Endothelial cell of umbilical vein (primary cell): ENCODE data around the gene XDH. TPM values are rescaled to one million over a fixed set of nuclear protein-coding genes. Genes with fewer than 3 reads are reported as not detected.

Source experiments
- BruUV-seq: library from RNA; stranded (reverse); fragments of 400-500 nt; replicated peaks from 2 replicates; lab custom pipeline; 2021; lab: Mats Ljungman, UMichigan
- CTCF ChIA-PET: fragments of 300-600, 350-600 bp; sonication (Branson Sonifier 250); formaldehyde crosslinking; loops from one replicate; lab custom pipeline; 2021; ENCODE audit warnings: antibody characterized with exemption, inconsistent platforms; lab: Charles Lee
- POLR2A ChIA-PET: fragments of 300-600, 350-600 bp; sonication (Branson Sonifier 250); formaldehyde crosslinking; loops from one replicate; lab custom pipeline; 2021; ENCODE audit warnings: antibody characterized with exemption, inconsistent platforms; lab: Charles Lee
- DNase-seq: peaks from one replicate; pipeline ENCODE4 v3.0.0-alpha.2; 2011; ENCODE audit warnings: low read depth, low spot score
- FAIRE-seq: peaks from 2 replicates; lab custom pipeline; 2011; peaks lifted over from hg19 to GRCh38; lab: Jason Lieb, UNC
- H2AFZ ChIP-seq: 2 replicates; pipeline ENCODE4 v1.6.0; 2012; ENCODE audit warnings: low read depth, low read length, control low read depth, inconsistent platforms
- H3K27ac ChIP-seq: 2 replicates; pipeline ENCODE4 v1.5.1; 2011; ENCODE audit warnings: low read depth, mild to moderate bottlenecking, control low read depth, low read length, moderate library complexity; ENCODE audit not compliant: insufficient read depth
- H3K27me3 ChIP-seq, 2 experiments: 2 replicates each; pipeline versions ENCODE4 v1.6.0 to v1.6.1; 2011; ENCODE audit warnings: low read length in 2 of 2, mixed read lengths in 1 of 2; ENCODE audit not compliant: control insufficient read depth in 2 of 2, insufficient read depth in 2 of 2
- H3K36me3 ChIP-seq, 2 experiments: 2 replicates in 1 of 2; 3 replicates in 1 of 2; pipeline ENCODE4 v1.5.1; 2011; ENCODE audit warnings: low read length in 2 of 2, mild to moderate bottlenecking in 1 of 2, moderate library complexity in 1 of 2; ENCODE audit not compliant: control insufficient read depth in 2 of 2, insufficient read depth in 2 of 2; ENCODE audit errors: extremely low read depth in 1 of 2
- H3K4me1 ChIP-seq: 3 replicates; pipeline ENCODE4 v1.5.1; 2011; ENCODE audit warnings: mild to moderate bottlenecking, low read length; ENCODE audit not compliant: control insufficient read depth, insufficient read depth; ENCODE audit errors: extremely low read depth
- H3K4me2 ChIP-seq: 2 replicates; pipeline ENCODE4 v1.6.1; 2011; ENCODE audit warnings: low read length, control low read depth, mixed read lengths; ENCODE audit not compliant: insufficient read depth
- H3K4me3 ChIP-seq, 3 experiments: fragments of 200-600 bp in 1 of 3; sonication (generic), shearing (Covaris generic) in 1 of 3; replicated peaks in 1 of 3; 2 replicates each; pipeline ENCODE4 v1.5.1; 2011 to 2016; ENCODE audit warnings: control low read depth in 3 of 3, low read length in 3 of 3, mild to moderate bottlenecking in 2 of 3, inconsistent platforms in 1 of 3, low read depth in 1 of 3, moderate library complexity in 1 of 3; ENCODE audit not compliant: insufficient read depth in 1 of 3
- H3K79me2 ChIP-seq: 2 replicates; pipeline ENCODE4 v1.6.0; 2012; ENCODE audit warnings: low read length, inconsistent platforms; ENCODE audit not compliant: control insufficient read depth, insufficient read depth
- H3K9ac ChIP-seq: replicated peaks from 2 replicates; pipeline ENCODE3; 2011; ENCODE audit warnings: low read length, control low read depth; ENCODE audit not compliant: insufficient read depth; ENCODE audit errors: extremely low read depth
- H3K9me1 ChIP-seq: replicated peaks from 3 replicates; pipeline ENCODE4 v1.6.0; 2011; ENCODE audit warnings: mild to moderate bottlenecking, low read length; ENCODE audit not compliant: control insufficient read depth, insufficient read depth; ENCODE audit errors: extremely low read depth
- H3K9me3 ChIP-seq: replicated peaks from 2 replicates; pipeline ENCODE4 v1.5.1; 2012; ENCODE audit warnings: low read length, inconsistent platforms; ENCODE audit not compliant: control insufficient read depth, insufficient read depth
- H4K20me1 ChIP-seq: replicated peaks from 2 replicates; pipeline ENCODE3; 2011; ENCODE audit warnings: mild to moderate bottlenecking, low read length; ENCODE audit not compliant: control insufficient read depth, insufficient read depth; ENCODE audit errors: extremely low read depth
- EZH2 ChIP-seq: IDR thresholded peaks from 2 replicates; pipeline ENCODE4 v1.6.1; 2012; ENCODE audit warnings: borderline replicate concordance, low read depth, mild to moderate bottlenecking, moderate library complexity, low read length, inconsistent platforms; ENCODE audit not compliant: severe bottlenecking
- JUN ChIP-seq: IDR thresholded peaks from 2 replicates; pipeline ENCODE4 v1.6.1; 2011; ENCODE audit warnings: borderline replicate concordance, low read depth; ENCODE audit not compliant: insufficient read length, insufficient read depth
- MYC ChIP-seq: IDR thresholded peaks from one replicate; pipeline ENCODE4 v1.6.1; 2011; ENCODE audit warnings: mild to moderate bottlenecking, low read depth, low read length
- POLR2A ChIP-seq: IDR thresholded peaks from 2 replicates; pipeline ENCODE4 v1.6.1; 2012; ENCODE audit warnings: low read depth, mild to moderate bottlenecking, control low read depth, low read length
- POLR2AphosphoS5 ChIP-seq: IDR thresholded peaks from 2 replicates; pipeline ENCODE4 v1.6.1; 2012; ENCODE audit warnings: low read depth, mild to moderate bottlenecking, control low read depth, low read length, moderate library complexity; ENCODE audit not compliant: insufficient read depth
- dilution Hi-C: fragments of 300-500 bp; cut with MboI; formaldehyde crosslinking; loops from one replicate; pipeline ENCODE4 v1.15.0; 2019; ENCODE audit warnings: low sequenced_read_pairs; ENCODE audit not compliant: extremely low pct_ligation_motif_present
- intact Hi-C: fragments of 100-400 bp; cut with micrococcal nuclease; formaldehyde crosslinking; loops from one replicate; pipeline ENCODE4 v1.10.0; 2022
- polyA plus RNA-seq, 4 experiments: library from polyadenylated mRNA; depleted of rRNA in 3 of 4; stranded (reverse) in 3 of 4; unstranded in 1 of 4; fragments of >200 nt; gene quantifications; 2 replicates each; pipeline versions ENCODE4 v1.2.1 to v1.2.3, GENCODE V29; 2011 to 2012; ENCODE audit warnings: missing spikeins in 1 of 4
- total RNA-seq: library from RNA; stranded (reverse); gene quantifications from 2 replicates; pipeline ENCODE4 v1.2.3, GENCODE V29; 2021
- TF ChIP-seq, protein P1 (sequence below), 2 donors: IDR thresholded peaks; 1 replicate in 1 of 2; 2 replicates in 1 of 2; pipeline ENCODE4 v1.5.1; 2011; ENCODE audit warnings: low read length in 2 of 2, mild to moderate bottlenecking in 2 of 2, moderate library complexity in 2 of 2, control low read depth in 1 of 2, inconsistent platforms in 1 of 2, low read depth in 1 of 2; ENCODE audit not compliant: insufficient read depth in 1 of 2; ENCODE audit errors: extremely low read depth in 1 of 2

XDH gene
- total and polyA plus RNA-seq, 2 donors (not counting 3 experiments of a cell fraction or from before 2014, with no cell fraction given), result not detected

DNA sequence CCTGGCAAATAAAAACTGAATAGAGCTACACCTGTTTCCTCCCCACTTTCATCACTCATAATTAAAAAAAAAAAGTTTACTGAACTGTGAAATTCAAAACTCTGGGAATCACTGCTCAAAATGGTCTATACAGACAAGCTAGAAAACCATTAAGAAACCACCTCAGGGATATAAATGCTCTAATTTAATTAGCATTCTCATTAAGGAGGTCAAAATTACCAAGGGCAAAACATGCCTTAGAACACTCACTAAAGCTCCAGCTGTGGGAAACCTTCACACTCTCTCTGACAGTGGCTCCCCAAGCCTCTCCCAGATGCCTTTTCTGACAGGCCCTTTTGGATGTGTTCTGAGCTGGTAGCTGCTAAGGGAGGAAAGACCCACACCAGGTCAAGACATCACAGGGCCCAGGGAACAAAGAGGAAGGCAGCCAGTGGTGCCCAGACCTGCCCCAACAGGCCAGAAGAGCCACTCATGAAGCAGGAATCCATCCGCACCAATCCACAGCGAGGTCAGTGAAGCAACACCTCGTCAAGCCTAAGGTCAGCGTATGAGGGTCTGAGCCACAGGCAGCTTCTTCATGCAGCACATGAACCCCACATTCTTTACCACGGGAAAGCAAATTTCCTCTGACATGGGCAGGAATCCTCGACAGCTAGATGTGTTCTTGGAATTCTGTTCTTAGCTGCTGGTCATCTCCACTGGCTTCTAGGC is 35.6 kb downstream of the XDH start:
- POLR2A ChIA-PET, result no interaction called here
- CTCF ChIA-PET, result no interaction called here
- TF ChIP-seq, protein P1, sequence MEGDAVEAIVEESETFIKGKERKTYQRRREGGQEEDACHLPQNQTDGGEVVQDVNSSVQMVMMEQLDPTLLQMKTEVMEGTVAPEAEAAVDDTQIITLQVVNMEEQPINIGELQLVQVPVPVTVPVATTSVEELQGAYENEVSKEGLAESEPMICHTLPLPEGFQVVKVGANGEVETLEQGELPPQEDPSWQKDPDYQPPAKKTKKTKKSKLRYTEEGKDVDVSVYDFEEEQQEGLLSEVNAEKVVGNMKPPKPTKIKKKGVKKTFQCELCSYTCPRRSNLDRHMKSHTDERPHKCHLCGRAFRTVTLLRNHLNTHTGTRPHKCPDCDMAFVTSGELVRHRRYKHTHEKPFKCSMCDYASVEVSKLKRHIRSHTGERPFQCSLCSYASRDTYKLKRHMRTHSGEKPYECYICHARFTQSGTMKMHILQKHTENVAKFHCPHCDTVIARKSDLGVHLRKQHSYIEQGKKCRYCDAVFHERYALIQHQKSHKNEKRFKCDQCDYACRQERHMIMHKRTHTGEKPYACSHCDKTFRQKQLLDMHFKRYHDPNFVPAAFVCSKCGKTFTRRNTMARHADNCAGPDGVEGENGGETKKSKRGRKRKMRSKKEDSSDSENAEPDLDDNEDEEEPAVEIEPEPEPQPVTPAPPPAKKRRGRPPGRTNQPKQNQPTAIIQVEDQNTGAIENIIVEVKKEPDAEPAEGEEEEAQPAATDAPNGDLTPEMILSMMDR (IDR thresholded peaks at IDR 0.05; ENCODE audit: extremely low read depth in 1 of 2, insufficient read depth in 1 of 2, low read depth in 1 of 2, low read length in 2 of 2), result no peak
- no peak for TF ChIP-seq EZH2
- TF ChIP-seq JUN, result no peak
- no peak for TF ChIP-seq MYC
- TF ChIP-seq POLR2A, result no peak
- TF ChIP-seq POLR2AphosphoS5, result no peak
- BruUV-seq, result no TSS peak
- intact Hi-C loops, result no loop called here
- Histone ChIP-seq H3K9me1 (no peaks in the 10 kb centered on the region), H3K9ac (no peak overlapping the region), H3K4me2 (no peak overlapping the region), H3K9me3 (no peaks in the 10 kb centered on the region), H3K36me3 (no peaks in the 10 kb centered on the region), H4K20me1 (no peaks in the 10 kb centered on the region), H3K4me1 (no peaks in the 10 kb centered on the region), H3K79me2 (no peaks in the 10 kb centered on the region), H3K27ac (no peak overlapping the region), H3K27me3 (no peaks in the 10 kb centered on the region), H3K4me3 (no peak overlapping the region), H2AFZ (no peak overlapping the region)
- no peak for FAIRE-seq
- dilution Hi-C loops, result no loop called here
- DNase-seq, result no peak
